Gastroesophageal sphincter (tissue), 3 donors: ENCODE data around the gene GMDS.

Experiments
- EP300 ChIP-seq: sonication (generic); formaldehyde crosslinking; IDR thresholded peaks from one replicate; pipeline ENCODE4 v1.6.1; 2017; ENCODE audit warnings: antibody characterized with exemption, mild to moderate bottlenecking
- POLR2A ChIP-seq, 2 donors: fragments of 450-650 bp; IDR thresholded peaks; one replicate each; pipeline ENCODE4 v1.6.1; 2017; ENCODE audit warnings: antibody characterized with exemption in 2 of 2, mild to moderate bottlenecking in 2 of 2, moderate library complexity in 1 of 2
- POLR2AphosphoS5 ChIP-seq: sonication (generic); formaldehyde crosslinking; IDR thresholded peaks from one replicate; pipeline ENCODE4 v1.6.1; 2017; ENCODE audit warnings: antibody characterized with exemption
- TF ChIP-seq, protein P1 (sequence below), 4 experiments: fragments of 200-600 bp in 2 of 4; fragments of 450-650 bp in 2 of 4; sonication (generic) in 1 of 4; IDR thresholded peaks; one replicate each; pipeline ENCODE4 v1.5.1; 2017 to 2019; ENCODE audit warnings: antibody characterized with exemption in 4 of 4, mild to moderate bottlenecking in 2 of 4, moderate library complexity in 2 of 4

DNA sequence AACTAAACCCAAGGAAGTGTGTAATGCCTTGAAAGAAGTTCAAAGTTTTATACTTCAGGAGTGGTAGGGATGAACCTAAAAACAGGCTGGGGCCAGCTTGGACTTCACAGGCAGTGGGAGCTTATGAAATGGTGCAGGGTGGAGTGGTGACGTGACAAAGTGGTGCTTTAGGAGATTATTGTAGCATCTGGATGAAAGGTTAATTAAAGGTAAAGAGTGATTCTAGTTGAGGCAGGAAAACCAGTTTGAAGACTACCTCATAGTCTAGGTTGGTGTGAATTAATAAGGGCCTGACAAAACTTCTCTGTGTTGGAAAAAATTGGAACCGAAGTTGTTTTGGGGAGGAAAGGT lies 30.5 kb upstream of the GMDS start:
- TF ChIP-seq, protein P1, sequence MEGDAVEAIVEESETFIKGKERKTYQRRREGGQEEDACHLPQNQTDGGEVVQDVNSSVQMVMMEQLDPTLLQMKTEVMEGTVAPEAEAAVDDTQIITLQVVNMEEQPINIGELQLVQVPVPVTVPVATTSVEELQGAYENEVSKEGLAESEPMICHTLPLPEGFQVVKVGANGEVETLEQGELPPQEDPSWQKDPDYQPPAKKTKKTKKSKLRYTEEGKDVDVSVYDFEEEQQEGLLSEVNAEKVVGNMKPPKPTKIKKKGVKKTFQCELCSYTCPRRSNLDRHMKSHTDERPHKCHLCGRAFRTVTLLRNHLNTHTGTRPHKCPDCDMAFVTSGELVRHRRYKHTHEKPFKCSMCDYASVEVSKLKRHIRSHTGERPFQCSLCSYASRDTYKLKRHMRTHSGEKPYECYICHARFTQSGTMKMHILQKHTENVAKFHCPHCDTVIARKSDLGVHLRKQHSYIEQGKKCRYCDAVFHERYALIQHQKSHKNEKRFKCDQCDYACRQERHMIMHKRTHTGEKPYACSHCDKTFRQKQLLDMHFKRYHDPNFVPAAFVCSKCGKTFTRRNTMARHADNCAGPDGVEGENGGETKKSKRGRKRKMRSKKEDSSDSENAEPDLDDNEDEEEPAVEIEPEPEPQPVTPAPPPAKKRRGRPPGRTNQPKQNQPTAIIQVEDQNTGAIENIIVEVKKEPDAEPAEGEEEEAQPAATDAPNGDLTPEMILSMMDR (IDR thresholded peaks at IDR 0.05): no peak
- TF ChIP-seq POLR2A (IDR thresholded peaks at IDR 0.05): no peak
- TF ChIP-seq EP300: no peak
- no peak for TF ChIP-seq POLR2AphosphoS5
